SH-SY5Y (cell line): ENCODE measurements around the gene SYT3.

ENCODE experiments used
- GATA2 ChIP-seq: IDR thresholded peaks from 2 replicates; pipeline ENCODE4 v1.6.1; 2011; ENCODE audit warnings: mild to moderate bottlenecking, low read depth, low read length
- GATA3 ChIP-seq: IDR thresholded peaks from 2 replicates; pipeline ENCODE4 v1.6.1; 2011; ENCODE audit warnings: low read depth, mild to moderate bottlenecking, low read length, moderate library complexity

DNA sequence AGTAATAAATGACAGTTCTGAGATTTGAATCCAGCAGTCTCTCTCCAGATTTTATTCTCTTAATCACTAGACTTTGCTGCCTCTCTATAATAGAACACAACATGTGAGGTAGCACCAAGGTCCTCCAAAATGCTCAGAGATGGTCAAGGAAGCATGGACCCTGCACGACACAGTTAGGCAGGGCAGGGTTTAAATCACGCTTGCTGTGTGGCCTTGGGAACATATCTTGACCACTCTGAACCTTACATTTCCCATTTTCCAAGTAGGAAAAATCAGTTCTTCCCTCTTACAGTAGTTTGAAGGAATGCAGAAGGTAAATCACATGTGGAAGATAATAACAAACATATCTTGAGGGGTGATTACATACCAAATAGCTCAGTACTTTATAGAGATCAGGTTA, 6.3 kb downstream of the SYT3 start:
- TF ChIP-seq GATA2, result no peak
- no peak for TF ChIP-seq GATA3
